Stimulated activated CD8-positive, alpha-beta memory T cell treated with anti-CD3 and anti-CD28 coated beads, Interleukin-2, amount 100 ng/mL, for 48 hours (primary cell): Measurements from ENCODE around the gene C11orf42.

Experiments used
- DNase-seq, 2 donors: peaks; one replicate each; pipeline ENCODE4 v3.0.0-alpha.2; 2020; ENCODE audit warnings: low read depth in 2 of 2

The C11orf42 gene

GRCh38 chr11:6258141-6258540 lies 52.8 kb downstream of the C11orf42 start:
- DNase-seq, result no peak

- DNase-seq, result no peak
Observed at GRCh38 chr11:6258571-6259081, 53.3 kb downstream of the C11orf42 start.

GRCh38 chr11:6260207-6260726 lies 54.9 kb downstream of the C11orf42 start:
- DNase-seq, result no peak
